OCI-LY3 (cell line): ENCODE results near the gene UQCC2.

Experiments used
- H2AFZ ChIP-seq: fragments of 200-600, 300-600 bp; shearing (Covaris generic); 2 replicates; pipeline ENCODE4 v1.6.0; 2014; ENCODE audit warnings: antibody characterized with exemption, low read depth, low read length
- H3K27ac ChIP-seq: fragments of 200-600, 300-600 bp; sonication (generic); 2 replicates; pipeline ENCODE4 v1.5.1; 2014; ENCODE audit warnings: mild to moderate bottlenecking, low read length, moderate library complexity, mixed read lengths
- H3K27me3 ChIP-seq: fragments of 200-600, 300-600 bp; sonication (generic); 2 replicates; pipeline ENCODE4 v1.6.1; 2014; ENCODE audit warnings: low read depth, low read length, mixed read lengths
- H3K36me3 ChIP-seq: fragments of 200-600, 300-600 bp; sonication (generic); replicated peaks from 2 replicates; pipeline ENCODE3; 2014; ENCODE audit warnings: low read depth, low read length, mixed read lengths
- H3K4me1 ChIP-seq: fragments of 300-600, 200-600 bp; sonication (generic); 2 replicates; pipeline ENCODE4 v1.6.1; 2014; ENCODE audit warnings: low read length, mixed read lengths
- H3K4me2 ChIP-seq: fragments of 200-600, 300-600 bp; sonication (generic); 2 replicates; pipeline ENCODE4 v1.6.1; 2014; ENCODE audit warnings: low read length, mixed read lengths
- H3K4me3 ChIP-seq: fragments of 300-600, 200-600 bp; sonication (generic); 2 replicates; pipeline ENCODE4 v1.5.1; 2014; ENCODE audit warnings: antibody characterized with exemption, mild to moderate bottlenecking, low read length, moderate library complexity
- H3K79me2 ChIP-seq: fragments of 300-600, 200-600 bp; shearing (Covaris generic); 2 replicates; pipeline ENCODE4 v1.6.1; 2014; ENCODE audit warnings: mild to moderate bottlenecking, low read length, mixed read lengths
- H3K9ac ChIP-seq: fragments of 300-600, 200-600 bp; shearing (Covaris generic); 2 replicates; pipeline ENCODE4 v1.6.0; 2014; ENCODE audit warnings: mild to moderate bottlenecking, low read length, moderate library complexity
- H3K9me3 ChIP-seq: fragments of 200-600, 300-600 bp; shearing (Covaris generic); 2 replicates; pipeline ENCODE4 v1.6.1; 2014; ENCODE audit warnings: low read length, mixed read lengths; ENCODE audit not compliant: insufficient read depth
- H4K20me1 ChIP-seq: fragments of 200-600, 300-600 bp; sonication (generic); 2 replicates; pipeline ENCODE4 v1.6.1; 2016; ENCODE audit warnings: low read length, mixed read lengths; ENCODE audit not compliant: insufficient read depth
- CTCF ChIP-seq: fragments of 200-600, 300-600 bp; sonication (generic); IDR thresholded peaks from 2 replicates; pipeline ENCODE4 v1.5.1; 2014; ENCODE audit warnings: antibody characterized with exemption, low read length, low read depth
- EZH2phosphoT487 ChIP-seq: fragments of 200-600 bp; shearing (Covaris generic); IDR thresholded peaks from 2 replicates; pipeline ENCODE4 v1.6.1; 2018; ENCODE audit warnings: antibody characterized with exemption, mixed run types, low read depth

Gene UQCC2

GRCh38 chr6:33711140-33712129 is at the start of gene UQCC2:
UQCC2 (minus strand) TSS chr6:33711700; CDS start chr6:33711686, 14 bp downstream.
- Histone ChIP-seq H3K27me3 (no peaks in the 10 kb centered on the region), H3K36me3 (peaks cover 5% of the 10 kb centered on the region), H4K20me1 (no peaks in the 10 kb centered on the region), H3K27ac (peak within 1 kb of the TSS; percentile 80), H3K4me1 (peaks cover 13% of the 10 kb centered on the region), H3K9me3 (no peaks in the 10 kb centered on the region), H3K9ac (peak within 1 kb of the TSS; percentile 88), H3K4me3 (peak within 1 kb of the TSS; percentile 90), H2AFZ (peak within 1 kb of the TSS; percentile 68), H3K79me2 (peaks cover 27% of the 10 kb centered on the region), H3K4me2 (peak within 1 kb of the TSS; percentile 99)
- TF ChIP-seq EZH2phosphoT487 (no peak), CTCF (peak; percentile 56)

GRCh38 chr6:33759887-33760629 is 48.6 kb upstream of the UQCC2 start:
- no peaks in the 10 kb centered on the region for H4K20me1 ChIP-seq
- peaks cover 5% of the 10 kb centered on the region for H3K4me1 ChIP-seq
- H2AFZ ChIP-seq: no peak overlapping the region
- no peak overlapping the region for H3K9ac ChIP-seq
- H3K27me3 ChIP-seq: peaks cover 5% of the 10 kb centered on the region
- H3K36me3 ChIP-seq: no peaks in the 10 kb centered on the region
- no peak overlapping the region for H3K27ac ChIP-seq
- no peaks in the 10 kb centered on the region for H3K9me3 ChIP-seq
- no peak overlapping the region for H3K4me3 ChIP-seq
- H3K79me2 ChIP-seq: no peaks in the 10 kb centered on the region
- no peak overlapping the region for H3K4me2 ChIP-seq
- TF ChIP-seq CTCF: no peak
- no peak for TF ChIP-seq EZH2phosphoT487

- Histone ChIP-seq H4K20me1 (no peaks in the 10 kb centered on the region), H2AFZ (no peak overlapping the region), H3K79me2 (no peaks in the 10 kb centered on the region), H3K4me1 (peaks cover 12% of the 10 kb centered on the region), H3K36me3 (no peaks in the 10 kb centered on the region), H3K27me3 (peaks cover 5% of the 10 kb centered on the region), H3K4me2 (no peak overlapping the region), H3K9ac (no peak overlapping the region), H3K27ac (no peak overlapping the region), H3K4me3 (no peak overlapping the region), H3K9me3 (no peaks in the 10 kb centered on the region)
- TF ChIP-seq EZH2phosphoT487: no peak
- TF ChIP-seq CTCF: no peak
Observed at GRCh38 chr6:33758815-33759216, 47.3 kb upstream of the UQCC2 start.

GRCh38 chr6:33757906-33758305 is 46.4 kb upstream of the UQCC2 start:
- Histone ChIP-seq H3K79me2 (no peaks in the 10 kb centered on the region), H2AFZ (no peak overlapping the region), H3K36me3 (no peaks in the 10 kb centered on the region), H3K9me3 (no peaks in the 10 kb centered on the region), H3K27me3 (peaks cover 5% of the 10 kb centered on the region), H4K20me1 (no peaks in the 10 kb centered on the region), H3K4me2 (no peak overlapping the region), H3K4me1 (peaks cover 12% of the 10 kb centered on the region), H3K27ac (no peak overlapping the region), H3K9ac (no peak overlapping the region), H3K4me3 (no peak overlapping the region)
- TF ChIP-seq EZH2phosphoT487 (no peak), CTCF (no peak)
